ENCODE measurements around the gene GRAMD1B. TPM values are rescaled to one million over a fixed set of nuclear protein-coding genes. Genes with fewer than 3 reads are reported as not detected.

Gene GRAMD1B
- total RNA-seq, 3 donors from 2014 or later (not counting 1 experiment from before 2014, with no cell fraction given) = 5.9 to 10.3 (median 8.8) TPM

GRCh38 chr11:123390146-123390545 is 39.9 kb upstream of the GRAMD1B start:
- TF ChIP-seq CTCF (IDR thresholded peaks at IDR 0.05) = no peak
- Mint-ChIP-seq H3K36me3 (no peaks in the 10 kb centered on the region), H3K27me3 (ENCODE audit: low read depth in 2 of 2) (peaks cover 3 to 6% of the 10 kb centered on the region in 2 donors), H3K9me3 (no peaks in the 10 kb centered on the region), H3K4me1 (no peaks in the 10 kb centered on the region), H3K27ac (no peak overlapping the region), H3K4me3 (no peak overlapping the region)
- WGBS (ENCODE audit: insufficient coverage) = 90% methylated on average over 3 of the region's 4 CpGs
- Histone ChIP-seq H3K4me1 (ENCODE audit: control insufficient read depth, insufficient read depth, low read length) (no peaks in the 10 kb centered on the region), H3K27ac (ENCODE audit: low read length) (no peak overlapping the region), H3K27me3 (ENCODE audit: control insufficient read depth, insufficient read depth, low read length) (no peaks in the 10 kb centered on the region), H3K9me3 (ENCODE audit: control insufficient read depth, insufficient read depth, low read length) (no peaks in the 10 kb centered on the region), H3K4me3 (ENCODE audit: low read length) (no peak overlapping the region), H3K36me3 (ENCODE audit: control insufficient read depth, insufficient read depth, low read length) (no peaks in the 10 kb centered on the region)
- ATAC-seq (no peak), DNase-seq (no peak)
- intact Hi-C loops (cut with micrococcal nuclease) = no loop called here

- no peaks in the 10 kb centered on the region for H3K36me3 ChIP-seq (ENCODE audit: control insufficient read depth, insufficient read depth, low read length)
- no peak for TF ChIP-seq CTCF (IDR thresholded peaks at IDR 0.05)
- Mint-ChIP-seq H3K9me3 (no peaks in the 10 kb centered on the region), H3K27ac (no peak overlapping the region), H3K4me1 (no peaks in the 10 kb centered on the region), H3K36me3 (no peaks in the 10 kb centered on the region), H3K4me3 (no peak overlapping the region), H3K27me3 (ENCODE audit: low read depth in 2 of 2) (peaks cover 6% of the 10 kb centered on the region in 2 donors)
- intact Hi-C loops (cut with micrococcal nuclease) = no loop called here
- DNase-seq (no peak), ATAC-seq (no peak)
- H3K27me3 ChIP-seq (ENCODE audit: control insufficient read depth, insufficient read depth, low read length) = no peaks in the 10 kb centered on the region
- H3K27ac ChIP-seq (ENCODE audit: low read length) = no peak overlapping the region
- no peaks in the 10 kb centered on the region for H3K4me1 ChIP-seq (ENCODE audit: control insufficient read depth, insufficient read depth, low read length)
- H3K9me3 ChIP-seq (ENCODE audit: control insufficient read depth, insufficient read depth, low read length) = no peaks in the 10 kb centered on the region
- WGBS (ENCODE audit: insufficient coverage) = 83% methylated on average over 6 of the region's 6 CpGs
- H3K4me3 ChIP-seq (ENCODE audit: low read length) = no peak overlapping the region
Observed at GRCh38 chr11:123391646-123392348, 38.3 kb upstream of the GRAMD1B start.

GRCh38 chr11:123392431-123392830 is 37.6 kb upstream of the GRAMD1B start:
- no peak for ATAC-seq
- H3K27me3 Mint-ChIP-seq (ENCODE audit: low read depth in 2 of 2) = peaks cover 6% of the 10 kb centered on the region in 2 donors
- intact Hi-C loops (cut with micrococcal nuclease) = no loop called here
- no peak overlapping the region for H3K4me3 ChIP-seq (ENCODE audit: low read length)
- H3K27ac Mint-ChIP-seq = no peak overlapping the region
- H3K9me3 Mint-ChIP-seq = no peaks in the 10 kb centered on the region
- TF ChIP-seq CTCF (IDR thresholded peaks at IDR 0.05) = no peak
- DNase-seq = no peak
- H3K27me3 ChIP-seq (ENCODE audit: control insufficient read depth, insufficient read depth, low read length) = no peaks in the 10 kb centered on the region
- no peaks in the 10 kb centered on the region for H3K9me3 ChIP-seq (ENCODE audit: control insufficient read depth, insufficient read depth, low read length)
- no peaks in the 10 kb centered on the region for H3K4me1 Mint-ChIP-seq
- H3K36me3 Mint-ChIP-seq = no peaks in the 10 kb centered on the region
- H3K4me1 ChIP-seq (ENCODE audit: control insufficient read depth, insufficient read depth, low read length) = no peaks in the 10 kb centered on the region
- H3K27ac ChIP-seq (ENCODE audit: low read length) = no peak overlapping the region
- no peak overlapping the region for H3K4me3 Mint-ChIP-seq
- no peaks in the 10 kb centered on the region for H3K36me3 ChIP-seq (ENCODE audit: control insufficient read depth, insufficient read depth, low read length)

GRCh38 chr11:123392844-123393243 is 37.2 kb upstream of the GRAMD1B start:
- Mint-ChIP-seq H3K4me3 (no peak overlapping the region), H3K27me3 (ENCODE audit: low read depth in 2 of 2) (peaks cover 6% of the 10 kb centered on the region in 2 donors), H3K4me1 (no peaks in the 10 kb centered on the region), H3K36me3 (no peaks in the 10 kb centered on the region), H3K27ac (no peak overlapping the region), H3K9me3 (no peaks in the 10 kb centered on the region)
- Histone ChIP-seq H3K9me3 (ENCODE audit: control insufficient read depth, insufficient read depth, low read length) (no peaks in the 10 kb centered on the region), H3K27me3 (ENCODE audit: control insufficient read depth, insufficient read depth, low read length) (no peaks in the 10 kb centered on the region), H3K36me3 (ENCODE audit: control insufficient read depth, insufficient read depth, low read length) (no peaks in the 10 kb centered on the region), H3K4me3 (ENCODE audit: low read length) (no peak overlapping the region), H3K27ac (ENCODE audit: low read length) (no peak overlapping the region), H3K4me1 (ENCODE audit: control insufficient read depth, insufficient read depth, low read length) (no peaks in the 10 kb centered on the region)
- DNase-seq (no peak), ATAC-seq (no peak)
- TF ChIP-seq CTCF (IDR thresholded peaks at IDR 0.05) = no peak
- 100% methylated on average over 1 of the region's 3 CpGs for WGBS (ENCODE audit: insufficient coverage)
- intact Hi-C loops (cut with micrococcal nuclease) = no loop called here
